M059J (cell line): ENCODE data around the gene TST. TPM values are rescaled to one million over a fixed set of nuclear protein-coding genes. Genes with fewer than 3 reads are reported as not detected.
A peak's percentile ranks its signal among the peaks of the same experiment; 100 is the strongest.
"Not testable (repeated sequence)": the region's sequence is repeated elsewhere in the genome, so short reads cannot be mapped to it uniquely, and the experiment has no call there.

Experiments
- DNase-seq: peaks from one replicate; pipeline ENCODE4 v3.0.0-alpha.2; 2012; ENCODE audit warnings: low read depth
- total RNA-seq: library from RNA; depleted of rRNA; stranded (reverse); fragments of >200 nt; shearing (Covaris generic); gene quantifications from 2 replicates; pipeline ENCODE4 v1.2.3, GENCODE V29; 2014

TST gene
- total RNA-seq, 1 experiment from 2014 or later, result 24.0 TPM

GRCh38 chr22:37015587-37015878, 3.7 kb downstream of the TST start:
- DNase-seq, result no peak

- DNase-seq, result no peak
Observed at GRCh38 chr22:37014835-37015586, 4.2 kb downstream of the TST start.

DNA sequence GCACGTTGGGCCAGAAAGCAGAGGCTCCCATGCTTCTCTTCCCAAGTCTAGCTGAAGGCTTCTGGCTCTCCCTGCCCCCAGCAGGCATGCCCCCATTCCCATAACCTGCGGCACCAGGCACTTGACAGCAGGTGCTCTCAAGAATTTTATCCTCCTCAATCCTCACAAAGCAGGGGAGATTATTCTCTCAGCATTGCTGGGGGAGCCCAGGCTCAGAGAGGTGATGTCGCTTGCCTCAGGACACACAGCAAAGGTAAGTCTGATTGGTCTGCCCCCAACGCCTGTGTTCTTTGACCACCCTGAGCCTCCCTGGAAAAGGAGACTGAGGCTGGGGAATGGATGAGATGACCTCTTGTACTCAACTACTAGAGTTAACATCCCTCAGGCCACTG, 4.8 kb downstream of the TST start:
- DNase-seq, result no peak

- no peak for DNase-seq
Observed at GRCh38 chr22:37012956-37013355, 6.3 kb downstream of the TST start.

DNA sequence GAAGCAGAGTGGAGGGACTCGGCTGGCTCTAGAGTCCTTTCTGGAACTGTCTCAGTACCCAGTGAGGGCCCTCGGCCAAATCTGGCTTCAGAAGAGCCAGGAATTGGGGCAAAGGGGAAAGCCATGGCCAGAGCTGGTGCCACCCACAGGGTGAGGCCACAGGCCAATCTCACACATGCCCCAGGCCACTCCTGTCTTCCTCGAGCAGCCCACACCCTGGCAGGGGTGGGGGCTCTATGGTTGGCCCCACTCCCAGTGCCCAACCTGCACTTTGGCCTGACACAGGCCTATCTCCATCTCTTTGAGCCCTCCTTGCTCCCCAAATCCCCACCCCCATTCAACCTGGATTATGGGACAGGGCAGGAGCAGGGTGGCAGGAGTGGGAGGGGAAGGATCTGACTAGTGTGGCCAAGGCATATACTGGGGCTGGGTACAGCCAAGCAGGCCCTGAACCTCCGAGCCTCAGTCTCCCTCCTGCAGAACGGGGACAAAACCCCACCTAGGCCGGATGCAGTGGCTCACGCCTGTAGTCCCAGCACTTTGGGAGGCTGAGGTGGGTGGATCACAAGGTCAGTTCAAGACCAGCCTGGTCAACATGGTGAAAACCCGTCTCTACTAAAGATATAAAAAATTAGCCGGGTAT, 6.9 kb downstream of the TST start:
- DNase-seq, result no peak

DNA sequence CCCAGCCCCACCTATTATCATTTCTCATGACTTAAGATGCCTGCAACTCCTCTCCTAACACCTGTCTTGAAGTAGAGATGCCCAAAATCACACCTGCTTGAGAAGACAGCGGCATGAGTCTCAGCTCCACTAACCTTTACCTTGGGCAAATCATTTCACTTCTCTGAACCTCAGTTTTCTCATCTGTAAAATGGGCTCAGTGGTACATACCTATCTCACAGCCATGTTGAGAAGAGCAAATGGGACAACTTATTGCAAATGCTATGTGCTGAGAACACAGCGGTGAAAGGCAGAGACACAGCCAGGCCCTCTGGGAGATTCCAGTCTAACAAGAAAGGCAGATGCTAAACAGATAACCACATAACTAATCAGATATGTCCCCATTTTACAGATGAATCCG, 7.8 kb downstream of the TST start:
- DNase-seq, result no peak

GRCh38 chr22:37010976-37011375, 8.3 kb downstream of the TST start:
- no peak for DNase-seq

DNA sequence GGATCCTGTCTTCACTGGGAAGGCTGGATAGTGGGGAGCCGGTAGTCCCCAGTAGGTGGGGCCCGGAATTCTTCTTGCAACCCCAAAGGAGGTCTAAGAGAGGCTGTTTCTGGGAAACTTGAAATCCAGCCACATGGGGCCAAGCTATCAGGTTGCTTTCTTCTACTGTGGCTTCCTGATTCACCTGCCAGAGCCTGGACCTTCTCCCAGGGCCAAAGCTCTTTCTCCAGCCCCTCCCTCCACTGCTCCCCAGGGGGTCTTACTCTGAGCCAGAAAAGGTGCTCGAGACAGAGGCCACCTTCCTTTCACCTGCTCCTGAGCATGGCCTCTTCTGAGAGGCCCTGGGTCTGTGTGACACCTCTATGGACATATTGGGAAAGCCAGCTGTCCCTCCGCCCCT, 9.1 kb downstream of the TST start:
- no peak for DNase-seq

- no peak for DNase-seq
Observed at GRCh38 chr22:37009490-37009889, 9.8 kb downstream of the TST start.

GRCh38 chr22:37008365-37008764, 10.9 kb downstream of the TST start:
- DNase-seq, result no peak

- no peak for DNase-seq
Observed at GRCh38 chr22:37007651-37008050, 11.6 kb downstream of the TST start.

- DNase-seq, result no peak
Observed at GRCh38 chr22:37002633-37003032, 16.6 kb downstream of the TST start.

DNA sequence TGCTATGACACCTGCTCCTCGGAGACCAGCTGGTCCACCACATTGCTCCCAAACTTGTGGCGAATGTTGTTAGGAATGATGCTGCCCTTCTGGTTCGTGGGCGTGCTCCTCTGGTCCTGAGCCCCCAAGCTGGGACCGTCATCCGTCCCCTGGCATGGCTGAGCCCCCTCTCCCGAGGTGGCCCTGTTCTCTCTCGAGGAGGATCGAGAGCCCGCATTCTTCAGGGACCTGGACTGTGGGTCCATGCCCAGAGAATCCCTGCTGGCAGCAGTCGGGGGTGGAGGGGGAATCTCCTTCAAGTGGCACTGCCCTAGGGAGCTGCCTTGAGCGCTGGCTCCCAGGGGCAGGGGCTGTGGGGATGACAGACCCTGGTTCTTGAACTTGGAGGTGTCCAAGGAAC, 17.4 kb downstream of the TST start:
- no peak for DNase-seq

- DNase-seq, result no peak
Observed at GRCh38 chr22:37000676-37001534, 18.3 kb downstream of the TST start.

DNA sequence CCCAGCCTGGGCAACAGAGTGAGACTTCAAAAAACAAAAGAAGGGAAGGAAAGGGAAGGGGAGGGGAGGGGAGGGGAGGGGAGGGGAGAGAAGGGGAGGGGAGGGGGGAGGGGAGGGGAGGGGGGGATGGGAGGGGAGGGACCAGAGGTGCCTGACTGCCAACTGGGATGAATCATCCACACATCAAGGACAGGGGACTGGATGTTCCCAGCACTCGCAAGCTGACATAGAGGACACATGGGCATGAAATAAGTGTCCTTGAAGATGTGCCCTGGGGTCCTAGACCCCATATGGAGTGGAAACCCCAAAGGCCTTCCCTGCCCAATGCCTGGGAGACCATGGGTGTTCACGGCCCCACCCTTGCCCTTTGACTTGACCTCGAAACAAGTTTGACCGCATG, 19.8 kb downstream of the TST start:
- DNase-seq, result peak; percentile 48

DNA sequence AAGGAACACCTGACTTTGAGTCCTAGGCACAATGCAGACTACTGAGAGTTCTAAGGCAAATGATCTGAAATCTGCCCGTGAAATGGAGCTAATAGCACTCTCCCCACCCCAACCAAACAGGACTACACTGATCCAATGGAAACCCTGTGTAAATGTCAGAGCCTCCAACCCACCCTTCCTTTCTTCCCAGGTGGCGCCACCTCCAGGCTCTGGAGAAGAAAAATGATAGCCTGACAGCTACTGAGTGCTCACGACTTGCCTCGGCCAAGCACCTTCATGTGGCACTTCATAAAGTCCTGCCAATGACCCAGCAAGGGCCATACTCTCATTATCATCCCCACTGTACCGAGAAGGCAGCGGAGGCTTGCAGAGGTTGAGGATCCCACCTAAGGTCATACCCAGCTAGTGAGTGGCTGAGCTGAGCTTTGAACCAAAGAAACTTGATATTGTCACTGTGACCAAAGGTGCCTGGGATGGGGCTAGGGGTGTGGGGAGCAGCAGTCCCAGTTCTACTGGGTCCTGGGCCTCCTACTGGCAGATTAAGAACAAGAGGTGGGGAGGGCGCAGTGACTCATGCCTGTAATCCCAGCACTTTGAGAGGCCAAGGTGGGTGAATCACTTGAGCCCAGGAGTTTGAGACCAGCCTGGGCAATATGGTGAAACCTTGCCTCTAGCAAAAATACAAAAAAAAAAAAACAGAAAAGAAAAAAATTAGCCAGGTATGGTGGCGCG, 20.5 kb downstream of the TST start:
- peak; percentile 60 for DNase-seq

GRCh38 chr22:36997746-36998145, 21.5 kb downstream of the TST start:
- DNase-seq, result no peak

DNA sequence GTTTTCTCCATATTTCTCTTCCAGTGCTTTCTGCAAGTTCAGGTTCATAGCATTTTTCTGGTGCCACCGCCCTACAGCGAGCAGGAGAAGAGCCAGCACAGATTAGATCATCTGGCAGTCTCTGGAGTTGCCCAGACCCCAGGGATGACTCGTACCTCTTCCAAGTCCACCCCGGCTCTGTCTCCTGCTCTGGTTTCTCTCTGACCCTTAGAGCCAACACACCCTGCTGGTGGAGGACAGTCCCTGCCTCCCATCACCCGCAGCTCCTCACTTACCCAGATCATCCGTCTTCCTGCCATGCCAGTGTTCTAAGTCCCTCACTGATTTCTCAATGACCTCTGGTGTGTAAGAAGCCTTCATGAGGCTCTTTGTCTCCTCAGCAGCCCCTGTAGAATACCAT, 28.0 kb downstream of the TST start:
- no peak for DNase-seq

DNA sequence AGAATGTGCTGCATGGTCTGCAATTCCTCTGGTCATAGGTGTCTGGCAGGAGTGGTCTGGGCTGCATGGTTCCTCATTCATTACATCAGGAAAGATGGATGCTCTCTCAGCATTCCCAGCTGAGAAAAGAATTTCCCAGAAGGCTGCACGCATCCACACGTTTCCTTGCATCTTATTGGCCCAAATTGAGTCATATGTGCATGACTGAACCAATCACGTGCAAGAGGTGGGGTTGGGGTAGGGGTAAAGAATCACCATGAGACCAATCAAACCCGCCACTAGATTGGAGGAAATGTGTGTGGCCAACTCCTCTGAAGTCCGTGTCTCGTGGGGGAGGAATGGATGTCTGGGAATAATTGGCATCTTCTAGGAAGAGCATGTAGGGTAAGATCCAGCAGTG, 28.8 kb downstream of the TST start:
- no peak for DNase-seq

- not testable (repeated sequence) for DNase-seq
Observed at GRCh38 chr22:36989012-36989411, 30.2 kb downstream of the TST start.

DNA sequence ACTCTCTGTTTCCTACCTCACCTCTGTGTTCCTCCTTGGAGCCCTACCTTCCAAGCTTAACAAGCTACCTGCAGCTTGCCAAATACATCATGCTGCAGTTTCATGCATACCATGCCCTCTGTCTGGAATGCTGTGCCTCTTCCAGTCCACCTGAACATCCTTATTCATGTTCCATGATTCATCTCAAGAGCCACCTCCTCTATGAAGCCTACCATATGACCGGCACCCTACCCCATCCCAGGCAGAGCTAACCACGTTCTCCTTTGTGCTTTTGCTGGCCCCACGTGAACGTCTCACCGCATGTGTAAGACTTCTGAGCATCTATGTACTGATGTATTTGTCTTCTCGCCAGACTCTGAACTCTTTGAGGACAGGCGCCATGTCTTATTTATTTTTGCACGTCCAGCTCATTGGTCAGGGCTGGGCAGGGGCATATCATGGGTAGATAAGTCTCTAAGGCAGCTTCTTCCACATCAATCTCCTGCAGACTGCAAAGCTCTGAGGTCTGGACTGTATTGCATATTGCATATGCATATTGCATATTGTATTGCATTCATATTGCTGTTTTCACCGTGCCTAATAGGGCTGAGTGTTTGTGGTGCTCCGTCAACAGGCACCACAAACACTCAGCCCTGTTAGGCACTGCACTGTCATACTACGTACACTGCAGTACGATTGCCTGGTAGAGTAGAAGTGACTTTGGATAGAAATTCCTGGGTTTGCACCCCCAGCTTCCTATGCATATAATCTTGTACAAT, 31.0 kb downstream of the TST start:
- DNase-seq, result no peak
